Measurements from ENCODE around the gene ARHGAP10.
"Not testable (repeated sequence)": the region's sequence is repeated elsewhere in the genome, so short reads cannot be mapped to it uniquely, and the experiment has no call there.

The ARHGAP10 gene

DNA sequence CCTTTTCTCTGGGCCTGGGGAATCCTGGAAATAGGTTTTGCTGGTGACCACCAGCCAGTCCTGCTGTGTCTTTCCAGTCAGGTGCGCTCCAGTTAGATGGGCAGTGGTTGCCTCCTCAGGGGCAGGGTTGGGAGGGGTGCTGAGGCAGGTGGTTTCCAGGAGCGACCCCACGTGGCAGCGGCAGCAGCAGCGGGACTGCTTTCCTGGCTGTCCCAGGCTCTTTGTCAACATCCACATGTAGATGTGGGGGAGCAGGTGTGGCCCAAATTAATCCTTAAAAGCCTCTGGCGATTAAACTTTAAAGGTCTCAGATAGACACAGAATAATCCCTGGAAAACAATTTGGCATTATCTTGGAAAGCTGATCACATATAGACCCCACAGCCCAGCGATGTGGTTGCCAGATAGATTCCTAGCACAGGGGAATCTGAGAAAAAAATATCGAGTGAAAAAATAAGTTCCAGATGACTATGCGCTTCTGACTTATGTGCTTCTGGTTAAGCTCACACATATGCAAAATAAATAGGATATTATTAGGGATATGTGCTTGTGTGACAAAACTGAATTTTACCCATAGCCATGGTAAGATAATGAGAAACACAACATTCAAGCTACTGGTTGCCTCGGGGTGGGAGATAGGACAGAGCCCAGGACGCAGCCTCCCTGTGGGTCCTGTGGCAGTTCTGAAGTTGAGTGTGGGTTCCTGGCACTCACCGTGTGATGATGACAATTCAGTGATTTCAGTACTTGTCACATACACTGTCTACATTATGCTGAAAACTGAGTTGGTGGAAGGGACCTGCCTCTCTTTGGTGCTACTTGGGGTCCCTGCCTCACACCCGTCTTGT lies 336.4 kb downstream of the ARHGAP10 start:
- DNase-seq (ENCODE audit: low spot score), result no peak

DNA sequence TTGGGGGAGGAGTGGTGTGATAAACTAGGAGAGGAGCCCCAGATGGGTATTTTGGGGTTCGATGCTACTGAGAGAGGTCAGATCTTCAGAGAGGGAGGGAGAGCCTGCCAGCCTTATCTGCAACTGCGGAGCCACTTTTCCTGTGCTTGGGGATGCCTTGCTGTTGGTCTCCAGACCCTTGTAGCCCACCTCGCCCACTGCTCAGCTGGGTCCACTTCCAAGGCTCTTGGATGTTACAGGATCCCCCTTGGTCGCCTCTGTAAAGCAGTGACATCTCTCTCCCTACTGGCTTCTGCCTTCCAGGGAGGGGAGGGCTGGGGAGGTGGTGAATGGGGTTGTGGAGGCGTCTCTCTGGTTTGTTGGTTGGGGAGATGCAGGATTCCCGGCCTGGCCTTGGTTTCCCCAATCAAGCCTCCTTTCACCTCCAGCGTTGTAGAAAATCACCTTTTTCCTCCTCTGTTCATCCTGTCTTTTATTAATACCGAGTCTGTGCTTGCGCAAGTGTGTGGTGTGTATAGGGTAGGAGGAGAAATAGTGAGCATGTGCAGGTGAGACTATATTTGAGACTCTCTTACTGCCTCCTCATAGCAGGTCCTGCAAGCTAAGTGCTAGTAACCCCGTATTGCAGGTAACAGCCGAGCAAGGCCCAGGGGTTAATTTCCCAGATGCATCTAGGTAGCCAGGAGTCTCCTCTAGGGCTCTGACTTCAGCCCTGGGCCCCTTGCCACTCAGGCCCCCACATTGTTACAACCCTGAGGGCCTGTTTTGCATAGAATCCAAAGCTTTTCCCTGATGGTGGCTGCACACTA lies 337.4 kb downstream of the ARHGAP10 start:
- no peak for DNase-seq (ENCODE audit: low spot score)

DNA sequence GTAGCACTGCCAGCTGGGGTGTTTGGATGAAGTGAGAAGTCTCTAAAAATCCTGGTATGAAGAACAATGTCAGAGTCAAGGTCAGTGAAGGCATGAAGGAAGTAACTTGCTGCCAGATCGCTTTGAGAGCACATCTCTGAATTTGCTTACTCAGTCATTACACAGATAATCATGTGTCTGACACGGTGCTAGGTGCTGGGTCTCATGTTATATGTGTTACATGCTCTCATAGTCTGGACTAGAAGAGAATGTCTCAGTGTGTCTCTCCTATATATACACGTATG lies 337.9 kb downstream of the ARHGAP10 start:
- no peak for DNase-seq (ENCODE audit: low spot score)

DNA sequence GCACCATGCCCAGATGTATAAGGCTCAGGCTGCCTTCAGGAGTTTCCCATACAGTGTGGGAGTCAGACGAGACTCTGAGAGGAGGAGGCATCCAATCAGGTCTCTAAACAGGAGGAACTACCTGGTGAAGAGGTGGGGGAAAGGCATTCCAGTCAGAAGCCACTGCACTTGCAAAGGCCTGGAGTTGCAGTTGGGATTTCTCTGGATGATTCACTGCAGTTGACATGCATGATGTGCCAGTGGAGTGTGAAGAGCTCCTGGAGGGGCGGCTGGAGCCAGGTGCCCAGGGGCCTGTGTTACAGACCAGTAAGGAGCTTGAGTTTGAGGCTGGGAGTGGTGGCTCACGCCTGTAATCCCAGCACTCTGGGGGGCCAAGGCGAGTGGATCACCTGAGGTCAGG lies 339.1 kb downstream of the ARHGAP10 start:
- no peak for DNase-seq (ENCODE audit: low spot score)

DNA sequence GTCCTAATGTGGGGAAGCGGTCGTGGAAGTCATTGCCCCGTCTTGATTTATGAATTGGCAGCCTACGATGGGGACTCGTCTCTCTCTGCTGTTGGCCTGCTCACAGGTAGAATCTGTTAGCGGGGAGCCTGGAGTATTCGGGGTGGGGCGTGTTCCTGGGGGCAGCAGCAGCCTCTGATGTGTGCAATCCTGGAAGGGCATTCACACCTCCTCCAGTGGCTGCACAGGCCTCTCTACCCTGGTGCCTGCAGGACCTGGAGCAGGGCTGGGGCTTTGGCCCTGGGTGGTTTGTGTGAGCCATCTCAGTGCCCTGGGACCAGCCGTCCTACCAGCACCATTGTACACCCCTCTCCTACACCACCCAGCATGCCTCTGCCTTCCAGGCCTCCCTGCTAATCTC lies 340.9 kb downstream of the ARHGAP10 start:
- DNase-seq (ENCODE audit: low spot score), result no peak

DNA sequence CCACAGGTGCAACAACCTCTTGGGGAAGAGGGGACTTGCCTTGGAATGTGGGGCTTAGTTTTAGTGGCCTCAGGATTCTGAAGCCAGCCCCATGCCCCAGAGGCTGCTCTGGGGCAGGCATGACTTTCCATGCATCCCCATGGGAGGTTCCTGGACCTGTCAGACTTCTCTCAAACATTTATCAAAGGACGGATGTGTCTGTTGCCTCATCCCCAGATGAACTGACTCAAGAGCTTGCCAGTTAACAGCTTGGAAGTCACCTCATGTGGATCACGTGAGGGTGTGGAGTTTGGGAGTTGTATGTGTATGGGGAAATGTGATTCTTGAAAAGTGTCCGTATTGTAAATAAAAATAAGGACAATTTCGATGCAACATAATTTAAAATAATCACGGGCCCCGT lies 341.5 kb downstream of the ARHGAP10 start:
- no peak for DNase-seq (ENCODE audit: low spot score)

DNA sequence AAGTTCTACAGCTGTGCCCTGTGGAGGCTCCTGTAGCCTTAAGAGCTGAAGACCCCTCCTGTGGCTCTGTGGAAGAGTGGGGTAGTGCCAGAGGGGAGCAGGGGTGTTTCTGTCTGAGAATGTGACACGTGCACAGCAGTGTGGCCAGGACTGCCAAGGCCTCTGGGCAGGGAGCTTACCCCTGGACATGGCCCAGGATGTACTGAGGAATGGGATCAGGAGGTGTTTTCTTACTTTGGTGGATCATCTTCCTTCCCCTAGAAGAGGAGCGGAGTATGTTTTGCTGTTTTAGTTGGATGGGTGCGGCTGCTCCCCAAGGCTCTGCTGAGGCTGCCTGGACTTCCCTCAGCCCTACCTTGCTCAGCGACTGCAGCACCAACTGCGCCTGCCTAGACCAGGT lies 342.6 kb downstream of the ARHGAP10 start:
- no peak for DNase-seq (ENCODE audit: low spot score)

DNA sequence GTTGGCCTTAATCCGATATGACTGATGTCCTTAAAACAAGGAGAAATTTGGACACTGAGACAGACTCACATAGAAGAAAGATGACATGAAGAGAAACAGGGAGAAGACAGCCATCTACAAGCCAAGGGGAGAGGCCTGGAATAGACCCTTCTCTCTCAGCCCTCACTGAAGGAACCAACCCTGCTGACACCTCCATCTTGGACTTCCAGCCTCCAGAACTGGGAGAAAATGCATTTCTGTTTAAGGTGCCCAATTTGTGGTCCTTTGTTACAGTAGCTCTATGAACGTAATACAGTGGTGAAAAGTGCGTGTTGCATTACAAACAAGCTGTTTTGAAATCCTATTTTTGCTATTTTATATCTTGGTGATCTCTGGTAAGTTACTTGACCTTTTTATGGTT lies 343.6 kb downstream of the ARHGAP10 start:
- DNase-seq (ENCODE audit: low spot score), result no peak

DNA sequence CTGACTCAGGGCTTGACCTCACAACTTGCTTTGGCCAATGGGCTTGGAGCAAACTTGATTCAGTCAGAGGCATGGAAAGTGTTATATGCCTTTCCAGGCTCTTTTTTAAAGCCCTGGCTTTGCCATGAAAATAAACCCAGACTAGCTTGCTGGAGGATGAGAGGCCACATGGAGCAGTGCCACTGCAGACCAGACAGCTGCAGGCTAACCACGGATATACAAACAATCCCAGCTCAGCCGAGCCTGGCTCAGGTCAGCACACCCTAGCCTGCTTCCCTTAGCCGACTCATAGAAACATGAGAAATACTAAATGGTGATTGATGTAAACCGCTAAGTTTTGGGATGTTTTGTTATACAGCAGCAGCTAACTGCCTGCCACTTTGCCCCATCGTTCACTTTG lies 345.1 kb downstream of the ARHGAP10 start:
- DNase-seq (ENCODE audit: low spot score), result no peak

DNA sequence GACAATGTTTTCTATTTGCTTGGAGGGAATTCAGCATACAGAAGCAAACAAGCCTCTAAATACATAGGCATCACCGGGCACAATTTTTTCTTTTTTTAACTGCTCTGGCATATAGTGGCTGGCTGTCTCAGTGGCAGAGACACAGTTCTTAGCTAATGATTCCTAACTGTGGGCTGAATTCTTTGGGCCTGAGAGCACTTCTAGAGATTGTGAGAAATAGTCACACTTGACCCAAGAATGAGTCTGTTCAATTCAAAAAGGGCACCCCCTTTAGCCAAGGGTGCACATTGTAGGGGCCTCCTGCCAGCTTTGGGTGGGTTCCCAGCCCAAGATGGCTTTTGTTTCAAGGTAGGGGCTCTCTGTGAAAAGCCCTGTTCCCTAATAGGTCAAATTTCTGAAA lies 345.7 kb downstream of the ARHGAP10 start:
- no peak for DNase-seq (ENCODE audit: low spot score)

DNA sequence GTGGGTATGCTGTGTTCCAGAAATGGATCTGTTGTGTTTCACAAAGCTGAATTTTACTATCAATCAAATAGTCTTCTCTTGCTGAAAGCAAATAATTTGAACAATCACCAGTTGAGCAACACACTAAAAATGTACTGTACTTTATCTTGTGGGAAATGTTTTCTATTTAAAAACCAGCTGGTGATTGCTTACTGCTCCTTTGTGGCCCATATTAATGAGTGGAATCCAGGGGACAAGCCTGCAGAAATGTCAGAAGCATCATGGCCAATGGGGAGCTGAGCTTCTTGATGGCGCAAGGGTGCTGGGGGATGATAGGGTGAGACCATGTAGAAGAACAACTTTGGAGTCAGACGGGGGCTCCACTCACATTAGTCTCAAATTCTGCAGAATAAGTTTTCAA lies 346.2 kb downstream of the ARHGAP10 start:
- no peak for DNase-seq (ENCODE audit: low spot score)

DNA sequence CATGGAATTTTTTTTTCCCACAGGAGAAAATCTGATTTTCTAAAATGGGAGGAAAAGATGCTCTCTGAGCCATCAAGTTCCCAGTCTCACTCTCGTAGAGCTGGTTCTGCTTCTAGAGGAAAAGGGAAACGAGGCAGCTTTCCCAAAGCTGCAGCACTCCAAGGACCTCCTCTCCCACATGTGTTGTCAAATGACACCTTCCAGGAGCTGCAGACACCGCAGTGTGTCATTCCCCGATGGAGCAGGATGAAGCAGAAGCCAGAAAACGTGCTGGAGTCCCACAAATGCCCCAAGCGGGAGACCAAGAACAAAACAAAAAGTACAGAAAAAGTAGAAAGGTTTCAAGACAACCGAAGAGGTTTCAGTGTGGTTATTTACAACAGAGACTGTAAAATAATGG lies 348.1 kb downstream of the ARHGAP10 start:
- no peak for DNase-seq (ENCODE audit: low spot score)

DNA sequence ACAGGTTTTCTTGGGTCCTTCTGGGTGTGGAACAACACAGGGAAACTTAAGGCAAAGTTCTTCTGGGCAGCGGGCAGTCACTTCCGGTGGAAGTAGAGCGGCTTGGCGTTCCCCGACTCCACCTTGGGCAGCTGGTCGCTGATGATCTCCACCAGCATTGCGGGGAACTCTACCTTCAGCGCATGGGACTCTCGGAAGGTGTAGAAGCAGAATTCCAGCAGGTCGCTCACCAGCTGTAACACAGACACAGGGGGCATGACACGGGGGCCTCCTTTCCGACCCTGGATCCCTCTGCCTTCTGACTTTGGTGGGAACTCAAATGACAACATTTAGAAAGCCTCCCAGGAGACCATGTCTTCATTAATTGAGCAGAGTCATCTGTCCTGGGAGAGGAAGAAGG lies 349.4 kb downstream of the ARHGAP10 start:
- no peak for DNase-seq (ENCODE audit: low spot score)

DNA sequence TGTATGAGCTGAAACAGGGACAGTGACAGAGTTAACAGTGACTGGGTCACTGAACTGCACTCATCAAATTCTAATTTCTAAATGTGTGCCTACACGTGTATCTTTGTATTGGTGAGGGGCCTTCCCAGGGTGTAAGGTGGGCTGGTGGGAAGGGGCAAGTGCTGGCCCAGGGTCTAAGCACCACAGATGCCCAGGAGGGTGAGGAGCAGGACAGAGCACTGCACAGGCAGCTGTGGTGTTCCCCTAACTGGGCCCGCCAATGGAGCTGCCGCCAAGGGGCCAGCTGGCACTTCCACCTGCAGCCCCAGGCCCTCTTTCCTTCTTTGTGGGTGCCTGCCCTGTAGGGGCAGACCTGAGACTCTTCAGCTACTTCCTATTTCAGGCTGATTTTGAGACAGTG lies 349.9 kb downstream of the ARHGAP10 start:
- DNase-seq (ENCODE audit: low spot score), result no peak

DNA sequence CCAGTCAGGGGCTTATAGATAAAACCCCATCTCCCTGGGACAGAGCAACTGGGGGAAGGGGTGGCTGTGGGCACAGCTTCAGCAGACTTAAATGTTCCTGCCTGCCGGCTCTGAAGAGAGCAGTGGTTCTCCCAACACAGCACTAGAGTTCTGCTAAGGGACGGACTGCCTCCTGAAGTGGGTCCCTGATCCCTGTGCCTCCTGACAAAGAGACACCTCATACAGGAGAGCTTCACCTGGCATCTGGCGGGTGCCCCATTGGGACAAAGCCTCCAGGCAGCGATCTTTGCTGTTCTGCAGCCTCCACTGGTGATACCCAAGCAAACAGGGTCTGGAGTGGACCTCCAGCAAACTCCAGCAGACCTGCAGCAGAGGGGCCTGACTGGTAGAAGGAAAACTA lies 351.2 kb downstream of the ARHGAP10 start:
- not testable (repeated sequence) for DNase-seq (ENCODE audit: low spot score)

DNA sequence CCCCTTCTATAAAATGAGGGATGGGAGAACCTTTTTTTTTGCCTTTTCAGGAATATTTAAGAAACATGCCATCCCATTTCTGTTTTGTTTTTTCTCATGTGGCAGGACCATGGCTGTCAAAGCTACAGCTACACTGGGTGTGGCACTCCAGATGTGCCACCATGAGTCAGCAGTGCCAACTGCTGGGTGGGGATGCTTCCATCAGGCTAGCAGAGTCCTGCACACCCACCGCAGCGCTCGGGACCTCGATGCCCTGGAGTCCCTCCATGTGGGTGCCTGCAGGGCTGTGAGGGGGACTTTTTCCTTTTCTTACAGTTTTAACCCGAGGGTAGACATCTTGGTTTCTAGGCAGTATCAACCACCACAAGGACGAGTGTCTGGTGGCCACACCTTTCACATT lies 357.7 kb downstream of the ARHGAP10 start:
- no peak for DNase-seq (ENCODE audit: low spot score)

DNA sequence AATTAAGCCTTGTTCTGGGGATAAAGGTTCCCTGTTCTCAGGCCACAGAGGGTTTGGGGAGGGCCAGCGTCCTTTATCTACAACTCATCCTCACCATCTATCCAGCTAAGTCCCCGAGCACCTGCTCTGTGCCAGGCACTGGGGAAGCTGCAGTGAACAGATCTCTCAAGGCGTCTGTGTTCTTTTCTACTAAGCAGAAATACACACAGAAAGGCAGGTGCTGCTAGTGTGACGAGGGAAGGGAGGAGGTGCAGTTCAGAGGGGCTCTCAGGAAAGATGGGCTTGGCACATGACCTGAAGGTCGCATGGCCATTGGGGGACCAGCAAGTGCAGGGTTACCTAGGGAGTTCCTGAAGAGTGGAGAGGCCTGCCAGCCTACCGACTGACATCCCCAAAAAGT lies 358.1 kb downstream of the ARHGAP10 start:
- no peak for DNase-seq (ENCODE audit: low spot score)

DNA sequence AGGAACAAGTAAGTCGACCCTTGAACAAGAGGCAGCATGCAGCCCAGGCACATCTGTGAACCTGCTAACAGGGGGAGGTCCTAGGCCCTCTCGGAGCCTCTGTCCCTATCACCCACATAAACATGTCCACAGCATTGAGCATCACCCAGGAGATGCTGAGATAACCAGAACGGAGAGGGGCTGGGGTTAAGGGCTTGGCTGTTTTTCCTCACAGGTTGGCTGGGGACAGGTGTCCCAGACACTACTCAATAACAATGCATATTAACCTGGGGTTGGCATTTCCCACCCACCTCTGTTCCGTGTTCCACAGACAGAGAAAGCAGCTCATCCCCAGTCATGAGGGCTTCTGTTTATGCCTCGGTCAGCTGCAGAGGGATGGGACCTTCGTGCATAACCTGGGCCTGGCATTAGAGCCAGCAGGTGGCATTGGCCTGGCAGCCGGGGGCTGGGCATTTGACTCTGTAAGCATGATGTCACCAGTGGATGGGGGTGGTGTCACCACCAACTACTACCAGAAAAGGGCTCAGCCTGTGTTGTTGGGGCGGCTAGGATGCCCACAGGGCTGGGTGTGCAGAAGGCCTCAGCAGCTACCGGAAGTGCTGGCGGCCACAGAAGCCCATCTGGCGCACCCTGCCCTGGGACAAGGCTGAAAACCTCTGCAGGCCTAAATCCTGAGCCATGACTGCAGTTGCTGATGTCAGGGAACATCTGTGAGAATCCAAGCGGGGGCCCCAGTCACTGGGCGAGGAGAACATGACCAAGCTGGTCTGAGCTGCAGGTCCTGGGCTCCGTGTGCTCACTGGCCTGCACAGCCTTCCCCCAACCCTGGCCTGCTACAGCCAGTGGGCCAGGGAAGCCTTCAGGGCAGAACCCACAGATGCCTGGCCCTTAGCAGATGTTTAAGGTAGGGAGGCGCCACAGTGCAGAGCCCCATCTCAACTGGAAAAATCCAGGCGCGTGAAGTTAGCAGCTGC lies 358.9 kb downstream of the ARHGAP10 start:
- DNase-seq (ENCODE audit: low spot score), result no peak

DNA sequence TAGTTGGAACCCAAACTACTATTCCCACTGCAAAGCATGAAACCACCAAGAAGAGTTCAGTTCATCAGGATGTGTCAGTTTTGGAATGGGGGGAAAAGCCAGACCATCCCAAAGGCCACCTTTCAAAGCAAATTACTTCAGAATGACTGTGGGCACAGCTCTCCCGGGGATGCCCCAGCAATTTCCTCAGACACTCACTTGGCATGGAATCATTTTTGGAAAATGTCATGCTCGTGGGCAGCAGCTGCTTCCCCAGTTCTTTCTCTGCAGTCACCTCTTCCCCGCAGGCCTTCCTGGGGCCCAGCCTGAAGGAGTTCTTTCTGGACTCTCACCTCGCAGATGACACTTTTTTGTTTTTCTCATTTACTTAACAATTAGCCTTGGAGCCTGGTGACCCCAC lies 360.0 kb downstream of the ARHGAP10 start:
- DNase-seq (ENCODE audit: low spot score), result no peak

DNA sequence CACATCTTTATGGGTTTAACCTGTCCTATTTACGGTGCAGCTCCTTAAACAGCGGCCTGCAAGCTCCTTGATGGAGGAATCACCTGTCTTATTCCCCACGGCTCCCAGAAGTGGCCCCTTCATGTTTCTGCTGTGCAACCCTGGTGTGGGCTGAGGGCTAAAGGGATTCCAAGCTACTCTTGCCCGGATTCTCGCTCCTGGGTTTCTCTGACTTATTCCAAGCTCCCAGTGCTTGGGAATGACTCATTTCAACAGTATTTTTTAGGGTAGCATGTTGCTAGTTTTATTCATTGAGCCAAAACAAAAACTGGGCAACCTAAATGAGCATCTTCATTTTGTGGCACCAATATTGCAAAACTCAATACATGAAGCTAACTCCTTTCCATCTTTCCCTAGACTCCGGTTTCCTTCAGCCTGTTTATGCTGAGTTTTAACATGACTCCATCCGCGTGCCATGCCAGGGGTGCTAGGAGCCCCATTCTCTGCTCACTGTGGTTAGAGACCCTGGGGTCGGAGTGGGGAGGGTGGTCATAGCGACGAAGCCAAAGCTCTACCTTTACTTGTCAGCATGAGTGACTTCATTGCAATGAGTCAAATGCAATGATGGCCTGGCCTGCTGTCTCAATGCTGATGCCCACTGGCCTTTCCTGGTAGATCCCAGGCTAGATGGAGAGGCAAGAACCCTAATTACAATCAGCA lies 360.6 kb downstream of the ARHGAP10 start:
- no peak for DNase-seq (ENCODE audit: low spot score)

DNA sequence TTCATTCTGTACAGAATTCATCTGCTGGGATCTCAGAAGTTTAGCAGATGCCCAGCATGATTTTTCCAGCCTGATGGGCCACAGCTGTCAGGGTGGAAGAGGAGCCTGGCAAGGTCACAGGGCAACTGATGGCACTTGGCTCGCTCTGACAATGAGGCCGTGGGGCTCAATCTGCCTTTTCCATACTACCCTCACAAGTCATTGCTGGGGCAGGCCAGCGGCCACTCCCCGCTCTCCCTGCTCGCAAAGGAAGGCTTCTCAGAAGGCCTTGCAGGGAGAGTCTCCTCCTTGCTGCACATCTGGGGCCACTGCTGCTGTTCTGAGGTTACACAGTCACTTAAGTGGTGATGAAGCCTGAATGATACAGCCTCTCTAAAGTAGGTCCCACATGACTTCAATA lies 361.2 kb downstream of the ARHGAP10 start:
- no peak for DNase-seq (ENCODE audit: low spot score)

DNA sequence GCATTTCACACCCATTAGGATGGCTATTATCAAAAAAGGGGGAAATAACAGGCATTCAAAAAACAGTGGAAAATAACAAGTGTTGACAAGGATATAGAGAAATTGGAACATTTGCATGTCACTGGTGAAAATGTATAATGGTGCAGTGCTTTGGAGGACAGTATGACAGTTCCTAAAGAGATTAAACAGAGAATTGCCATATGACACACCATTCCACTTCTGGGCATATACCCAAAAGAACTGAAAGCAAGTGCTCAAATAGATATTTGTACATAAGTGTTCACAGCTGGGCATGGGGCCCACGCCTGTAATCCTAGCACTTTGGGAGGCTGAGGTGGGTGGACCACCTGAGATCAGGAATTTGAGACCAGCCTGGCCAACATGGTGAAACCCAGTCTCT lies 362.3 kb downstream of the ARHGAP10 start:
- DNase-seq (ENCODE audit: low spot score), result no peak

Data from RKO (cell line).